Measurements from ENCODE around the gene INSIG2. TPM values are rescaled to one million over a fixed set of nuclear protein-coding genes. Genes with fewer than 3 reads are reported as not detected.

The INSIG2 gene
- polyA plus RNA-seq (2012; ENCODE audit: insufficient read length, low read depth) = 4.1 TPM

GRCh38 chr2:118088051-118089024 lies at the start of gene INSIG2:
Gene INSIG2 (plus strand): TSS chr2:118088471. CDS start chr2:118096557, 8,086 bp downstream.
- TF ChIP-seq FOXP2 (optimal IDR thresholded peaks at IDR 0.05; ENCODE audit: borderline replicate concordance, extremely low read depth, extremely low read length, insufficient read depth) (peak; percentile 83), SIN3A (IDR thresholded peaks at IDR 0.05; ENCODE audit: borderline replicate concordance, insufficient read depth, low read length) (0 out of 2 replicates have a peak, but pooled peaks have one; percentile 21), TAF1 (IDR thresholded peaks at IDR 0.05; ENCODE audit: borderline replicate concordance, insufficient read depth, low read length) (no peak), POLR2AphosphoS5 (IDR thresholded peaks at IDR 0.05; ENCODE audit: low read depth, low read length) (no peak)

GRCh38 chr2:118040891-118041290 lies 47.4 kb upstream of the INSIG2 start:
- TF ChIP-seq POLR2AphosphoS5 (IDR thresholded peaks at IDR 0.05; ENCODE audit: low read depth, low read length) (no peak), REST (IDR thresholded peaks at IDR 0.05; ENCODE audit: insufficient read depth in 1 of 2, low read depth in 2 of 2, low read length in 2 of 2) (no peak), FOXP2 (optimal IDR thresholded peaks at IDR 0.05; ENCODE audit: borderline replicate concordance, extremely low read depth, extremely low read length, insufficient read depth) (no peak), TAF1 (IDR thresholded peaks at IDR 0.05; ENCODE audit: borderline replicate concordance, insufficient read depth, low read length) (no peak), SIN3A (IDR thresholded peaks at IDR 0.05; ENCODE audit: borderline replicate concordance, insufficient read depth, low read length) (no peak)

- TF ChIP-seq POLR2AphosphoS5 (IDR thresholded peaks at IDR 0.05; ENCODE audit: low read depth, low read length) (no peak), FOXP2 (optimal IDR thresholded peaks at IDR 0.05; ENCODE audit: borderline replicate concordance, extremely low read depth, extremely low read length, insufficient read depth) (no peak), REST (IDR thresholded peaks at IDR 0.05; ENCODE audit: insufficient read depth in 1 of 2, low read depth in 2 of 2, low read length in 2 of 2) (no peak), TAF1 (IDR thresholded peaks at IDR 0.05; ENCODE audit: borderline replicate concordance, insufficient read depth, low read length) (no peak), SIN3A (IDR thresholded peaks at IDR 0.05; ENCODE audit: borderline replicate concordance, insufficient read depth, low read length) (no peak)
Observed at GRCh38 chr2:118044103-118044716, 44.1 kb upstream of the INSIG2 start.

GRCh38 chr2:118044854-118045253 lies 43.4 kb upstream of the INSIG2 start:
- TF ChIP-seq SIN3A (IDR thresholded peaks at IDR 0.05; ENCODE audit: borderline replicate concordance, insufficient read depth, low read length) (no peak), POLR2AphosphoS5 (IDR thresholded peaks at IDR 0.05; ENCODE audit: low read depth, low read length) (no peak), TAF1 (IDR thresholded peaks at IDR 0.05; ENCODE audit: borderline replicate concordance, insufficient read depth, low read length) (no peak), REST (IDR thresholded peaks at IDR 0.05; ENCODE audit: insufficient read depth in 1 of 2, low read depth in 2 of 2, low read length in 2 of 2) (no peak), FOXP2 (optimal IDR thresholded peaks at IDR 0.05; ENCODE audit: borderline replicate concordance, extremely low read depth, extremely low read length, insufficient read depth) (no peak)

GRCh38 chr2:118045286-118045685 lies 43.0 kb upstream of the INSIG2 start:
- TF ChIP-seq TAF1 (IDR thresholded peaks at IDR 0.05; ENCODE audit: borderline replicate concordance, insufficient read depth, low read length) (no peak), REST (IDR thresholded peaks at IDR 0.05; ENCODE audit: insufficient read depth in 1 of 2, low read depth in 2 of 2, low read length in 2 of 2) (no peak), POLR2AphosphoS5 (IDR thresholded peaks at IDR 0.05; ENCODE audit: low read depth, low read length) (no peak), SIN3A (IDR thresholded peaks at IDR 0.05; ENCODE audit: borderline replicate concordance, insufficient read depth, low read length) (no peak), FOXP2 (optimal IDR thresholded peaks at IDR 0.05; ENCODE audit: borderline replicate concordance, extremely low read depth, extremely low read length, insufficient read depth) (no peak)

Data from PFSK-1 (cell line).